Measurements from ENCODE around the gene RHBDD3. TPM values are rescaled to one million over a fixed set of nuclear protein-coding genes. Genes with fewer than 3 reads are reported as not detected.
"Not testable (repeated sequence)": the region's sequence is repeated elsewhere in the genome, so short reads cannot be mapped to it uniquely, and the experiment has no call there.

RHBDD3 gene
- total and polyA plus RNA-seq, 8 donors: 24.1 to 41.8 (median 31.8) TPM

GRCh38 chr22:29243874-29244446, 23.8 kb downstream of the RHBDD3 start:
- no peak for ATAC-seq
- intact Hi-C loops (cut with DNase I): no loop called here
- no peak overlapping the region for H3K4me3 ChIP-seq
- DNase-seq: no peak
- H3K4me1 ChIP-seq: peaks cover 0 to 4% of the 10 kb centered on the region in 2 donors
- TF ChIP-seq CTCF (IDR thresholded peaks at IDR 0.05): no peak
- no peaks in the 10 kb centered on the region for H3K27me3 ChIP-seq
- H3K9me3 ChIP-seq: peaks cover 0 to 12% of the 10 kb centered on the region in 2 donors
- no peaks in the 10 kb centered on the region for H3K36me3 ChIP-seq
- H3K27ac ChIP-seq: no peak overlapping the region

GRCh38 chr22:29240481-29240880, 27.3 kb downstream of the RHBDD3 start:
- peaks cover 0 to 12% of the 10 kb centered on the region in 2 donors for H3K9me3 ChIP-seq
- H3K27ac ChIP-seq; H3K4me3 ChIP-seq; H3K4me1 ChIP-seq; H3K27me3 ChIP-seq; ATAC-seq; H3K36me3 ChIP-seq; DNase-seq; intact Hi-C loops (cut with DNase I): not testable (repeated sequence)

DNA sequence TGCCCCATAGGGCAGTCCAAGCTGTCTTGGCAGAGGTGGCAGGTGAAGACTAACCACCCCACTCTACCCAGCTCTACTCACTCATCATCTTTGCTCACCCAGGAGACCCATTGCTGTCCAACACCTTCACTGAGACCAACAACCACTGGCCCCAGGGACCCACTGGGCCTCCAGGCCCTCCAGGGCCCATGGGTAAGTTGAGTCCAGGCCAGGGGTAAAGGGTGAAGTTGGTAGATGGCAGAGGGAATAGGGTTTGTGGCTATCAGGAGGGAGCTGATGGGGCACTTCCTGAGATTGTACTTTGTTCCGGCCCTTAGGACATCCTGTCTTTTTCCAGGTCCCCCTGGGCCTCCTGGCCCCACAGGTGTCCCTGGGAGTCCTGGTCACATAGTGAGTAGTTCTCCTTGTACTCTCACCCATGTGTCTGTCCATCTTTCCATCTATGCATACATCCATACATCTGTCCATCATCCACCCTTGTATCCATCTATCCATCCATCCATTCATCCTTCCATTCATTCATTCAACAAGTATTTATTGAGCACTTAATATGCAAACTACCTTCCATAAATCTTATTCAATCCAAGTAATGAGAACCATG, 34.4 kb downstream of the RHBDD3 start:
- no peak for ATAC-seq

DNA sequence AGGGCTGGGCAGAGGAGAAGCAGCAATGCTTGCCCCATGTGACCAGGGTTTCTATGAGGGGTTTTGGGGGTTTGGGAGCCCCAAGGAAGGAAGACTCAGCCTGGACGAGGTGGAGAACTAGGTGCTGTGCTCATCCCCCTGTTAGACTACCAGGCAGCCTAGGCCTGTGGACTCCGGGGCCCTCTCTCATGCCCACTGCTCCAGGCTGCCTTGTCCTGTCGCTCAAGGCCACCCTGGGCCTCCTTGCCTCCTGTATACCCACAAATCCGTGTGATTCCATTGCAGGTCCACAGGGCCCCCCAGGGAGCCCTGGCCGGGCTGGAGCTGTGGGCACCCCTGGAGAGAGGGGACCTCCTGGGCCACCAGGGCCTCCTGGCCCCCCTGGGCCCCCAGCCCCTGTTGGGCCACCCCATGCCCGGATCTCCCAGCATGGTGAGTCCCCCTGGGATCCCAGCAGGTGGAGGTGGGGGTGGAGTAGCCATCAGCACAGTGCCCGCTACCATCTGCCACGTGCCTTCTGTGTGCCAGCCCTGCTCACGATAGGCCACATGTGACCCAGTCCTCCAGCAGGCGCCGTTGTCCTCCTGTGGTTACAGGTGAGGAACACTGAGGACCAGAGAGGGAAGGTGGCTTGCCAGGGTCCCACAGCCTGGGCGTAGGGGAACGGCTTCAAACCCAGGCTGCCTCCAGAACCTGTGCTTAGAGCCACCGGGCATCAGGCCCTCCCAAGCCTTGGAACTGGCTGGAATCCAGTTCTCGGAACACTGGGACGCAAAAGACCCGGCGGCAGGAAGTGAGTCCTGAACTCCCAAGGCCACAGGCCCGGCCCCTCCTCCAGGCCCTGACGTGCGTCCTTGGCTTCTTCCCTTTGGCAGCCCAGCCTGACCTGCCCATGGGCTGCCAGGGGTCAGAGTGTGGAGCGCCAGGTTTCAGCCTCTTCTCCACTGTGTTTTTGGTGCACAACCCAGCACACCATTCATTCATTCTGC, 35.5 kb downstream of the RHBDD3 start:
- no peaks in the 10 kb centered on the region for H3K36me3 ChIP-seq
- H3K4me1 ChIP-seq: peaks cover 0 to 8% of the 10 kb centered on the region in 2 donors
- TF ChIP-seq CTCF (IDR thresholded peaks at IDR 0.05): no peak
- H3K27me3 ChIP-seq: no peaks in the 10 kb centered on the region
- H3K4me3 ChIP-seq: no peak overlapping the region
- ATAC-seq: peak; percentile 60
- DNase-seq: peak in 1 of 4 donors; percentile 63
- intact Hi-C loops (cut with DNase I): no loop called here
- peak overlapping the region in 1 of 2 donors; percentile 53 for H3K27ac ChIP-seq
- no peaks in the 10 kb centered on the region for H3K9me3 ChIP-seq

More for the DNA sequence above, 34.4 kb downstream of the RHBDD3 start:
- Histone ChIP-seq H3K4me1 (peaks cover 0 to 8% of the 10 kb centered on the region in 2 donors), H3K36me3 (no peaks in the 10 kb centered on the region), H3K9me3 (no peaks in the 10 kb centered on the region), H3K4me3 (no peak overlapping the region), H3K27ac (peak overlapping the region in 1 of 2 donors; percentile 33), H3K27me3 (no peaks in the 10 kb centered on the region)
- intact Hi-C loops (cut with DNase I): no loop called here
- DNase-seq: no peak
- TF ChIP-seq CTCF (IDR thresholded peaks at IDR 0.05): no peak

DNA sequence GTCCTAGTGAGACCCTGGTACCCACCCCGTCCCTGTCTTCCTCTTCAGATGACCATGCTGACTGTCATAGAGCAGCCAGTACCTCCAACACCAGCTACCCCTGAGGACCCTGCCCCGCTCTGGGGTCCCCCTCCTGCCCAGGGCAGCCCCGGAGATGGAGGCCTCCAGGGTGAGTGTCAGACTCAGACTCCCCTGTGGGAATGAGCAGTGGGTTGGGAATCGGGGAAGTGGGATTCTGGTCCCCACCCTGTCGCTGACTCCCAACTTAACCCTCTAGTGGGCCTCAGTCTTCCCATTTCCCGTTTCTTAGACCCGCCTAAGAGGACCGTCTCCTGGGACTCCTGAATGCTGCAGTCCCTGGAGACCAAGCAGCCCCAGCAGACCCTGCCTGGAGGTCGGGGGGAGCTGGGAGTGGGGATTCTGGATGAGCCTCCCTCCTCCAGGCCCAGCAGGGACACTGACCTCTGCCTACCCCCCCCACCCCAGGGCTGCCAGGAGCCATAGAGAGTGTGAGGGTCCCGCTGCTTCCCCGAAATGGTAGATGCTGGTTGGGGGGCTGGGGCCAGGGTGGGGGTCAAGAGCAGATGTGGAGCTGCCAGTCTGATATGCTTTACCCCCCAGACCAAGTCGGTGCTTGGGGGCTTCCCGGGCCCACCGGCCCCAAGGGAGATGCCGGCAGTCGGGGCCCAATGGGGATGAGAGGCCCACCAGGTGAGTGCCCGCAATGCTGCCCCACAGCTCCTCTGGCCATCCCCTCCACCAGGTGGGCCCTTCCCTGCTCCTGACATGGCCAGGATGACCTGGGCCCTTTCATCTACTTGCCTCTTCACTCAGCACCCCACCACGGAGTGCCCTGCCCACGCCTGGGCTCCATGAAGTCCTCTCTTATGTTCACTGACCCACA, 36.6 kb downstream of the RHBDD3 start:
- intact Hi-C loops (cut with DNase I): no loop called here
- ATAC-seq (no peak), DNase-seq (no peak)
- Histone ChIP-seq H3K27ac (no peak overlapping the region), H3K9me3 (no peaks in the 10 kb centered on the region), H3K4me3 (no peak overlapping the region), H3K27me3 (no peaks in the 10 kb centered on the region), H3K36me3 (no peaks in the 10 kb centered on the region), H3K4me1 (peaks cover 0 to 11% of the 10 kb centered on the region in 2 donors)
- TF ChIP-seq CTCF (IDR thresholded peaks at IDR 0.05): no peak
